ENCODE results near the gene FLNC. TPM values are rescaled to one million over a fixed set of nuclear protein-coding genes. Genes with fewer than 3 reads are reported as not detected.
A peak's percentile ranks its signal among the peaks of the same experiment; 100 is the strongest.

FLNC gene
- total and polyA plus RNA-seq, 2 donors from 2014 or later = 2.8 to 12.2 TPM

GRCh38 chr7:128888756-128889095, 58.5 kb downstream of the FLNC start:
- no peak for FAIRE-seq
- TF ChIP-seq CTCF (IDR thresholded peaks at IDR 0.05; ENCODE audit: borderline replicate concordance, extremely low read depth, insufficient read depth) = no peak

GRCh38 chr7:128889121-128889520, 58.9 kb downstream of the FLNC start:
- Histone ChIP-seq H3K27ac (ENCODE audit: low read depth in 2 of 2, low read length in 2 of 2) (no peak overlapping the region), H3K36me3 (ENCODE audit: control insufficient read depth in 2 of 3, insufficient read depth in 3 of 3, low read length in 3 of 3) (no peaks in the 10 kb centered on the region), H3K9ac (ENCODE audit: low read length in 3 of 3) (no peak overlapping the region), H3K4me3 (ENCODE audit: low read length in 3 of 3) (no peak overlapping the region), H3K27me3 (ENCODE audit: control insufficient read depth, insufficient read depth, low read length) (no peaks in the 10 kb centered on the region), H3K4me1 (ENCODE audit: control insufficient read depth in 2 of 3, insufficient read depth in 2 of 3, low read depth in 1 of 3, low read length in 3 of 3) (no peaks in the 10 kb centered on the region), H3K9me3 (ENCODE audit: control insufficient read depth in 2 of 3, insufficient read depth in 1 of 3, low read length in 3 of 3) (peaks cover 0 to 3% (median 0%) of the 10 kb centered on the region in 3 donors)
- TF ChIP-seq CTCF (IDR thresholded peaks at IDR 0.05; ENCODE audit: borderline replicate concordance, extremely low read depth, insufficient read depth) = no peak
- FAIRE-seq = no peak
- intact Hi-C loops (cut with DNase I) = no loop called here
- peak in 1 of 5 donors; percentile 51 for DNase-seq

More at GRCh38 chr7:128888756-128889095, 58.5 kb downstream of the FLNC start:
- H3K27ac ChIP-seq (ENCODE audit: low read depth in 2 of 2, low read length in 2 of 2) = no peak overlapping the region
- H3K4me3 ChIP-seq (ENCODE audit: low read length in 3 of 3) = no peak overlapping the region
- peak in 2 of 5 donors; percentile 42 to 55 for DNase-seq
- H3K4me1 ChIP-seq (ENCODE audit: control insufficient read depth in 2 of 3, insufficient read depth in 2 of 3, low read depth in 1 of 3, low read length in 3 of 3) = no peaks in the 10 kb centered on the region
- no peaks in the 10 kb centered on the region for H3K27me3 ChIP-seq (ENCODE audit: control insufficient read depth, insufficient read depth, low read length)
- H3K9ac ChIP-seq (ENCODE audit: low read length in 3 of 3) = no peak overlapping the region
- no peaks in the 10 kb centered on the region for H3K36me3 ChIP-seq (ENCODE audit: control insufficient read depth in 2 of 3, insufficient read depth in 3 of 3, low read length in 3 of 3)
- peaks cover 0 to 3% (median 0%) of the 10 kb centered on the region in 3 donors for H3K9me3 ChIP-seq (ENCODE audit: control insufficient read depth in 2 of 3, insufficient read depth in 1 of 3, low read length in 3 of 3)
- intact Hi-C loops (cut with DNase I) = no loop called here

- intact Hi-C loops (cut with DNase I) = no loop called here
- peaks cover 0 to 3% (median 0%) of the 10 kb centered on the region in 3 donors for H3K9me3 ChIP-seq (ENCODE audit: control insufficient read depth in 2 of 3, insufficient read depth in 1 of 3, low read length in 3 of 3)
- DNase-seq (peak in 3 of 5 donors; percentile 58 to 79 (median 71)), FAIRE-seq (no peak)
- no peak overlapping the region for H3K4me3 ChIP-seq (ENCODE audit: low read length in 3 of 3)
- TF ChIP-seq CTCF (IDR thresholded peaks at IDR 0.05; ENCODE audit: borderline replicate concordance, extremely low read depth, insufficient read depth) = no peak
- no peak overlapping the region for H3K27ac ChIP-seq (ENCODE audit: low read depth in 2 of 2, low read length in 2 of 2)
- no peaks in the 10 kb centered on the region for H3K27me3 ChIP-seq (ENCODE audit: control insufficient read depth, insufficient read depth, low read length)
- no peak overlapping the region for H3K9ac ChIP-seq (ENCODE audit: low read length in 3 of 3)
- no peaks in the 10 kb centered on the region for H3K4me1 ChIP-seq (ENCODE audit: control insufficient read depth in 2 of 3, insufficient read depth in 2 of 3, low read depth in 1 of 3, low read length in 3 of 3)
- no peaks in the 10 kb centered on the region for H3K36me3 ChIP-seq (ENCODE audit: control insufficient read depth in 2 of 3, insufficient read depth in 3 of 3, low read length in 3 of 3)
Observed at GRCh38 chr7:128890306-128891109, 60.3 kb downstream of the FLNC start.

All from kidney (tissue), 14 donors.